H9 (cell line): ENCODE measurements around the gene IL36G. TPM values are rescaled to one million over a fixed set of nuclear protein-coding genes. Genes with fewer than 3 reads are reported as not detected.

Experiments
- DNase-seq: peaks from one replicate; pipeline ENCODE4 v3.0.0-alpha.2; 2017
- H2AFZ ChIP-seq: one replicate; pipeline ENCODE4 v1.6.1; 2013; ENCODE audit warnings: mild to moderate bottlenecking, low read length, control low read depth, moderate library complexity
- H2AK5ac ChIP-seq: 2 replicates; pipeline ENCODE4 v1.6.1; 2013; ENCODE audit warnings: low read length, control low read depth, mixed read lengths; ENCODE audit not compliant: insufficient read length
- H2BK120ac ChIP-seq: one replicate; pipeline ENCODE4 v1.6.1; 2013; ENCODE audit warnings: low read depth, mild to moderate bottlenecking, low read length, control low read depth, inconsistent platforms; ENCODE audit not compliant: poor library complexity, severe bottlenecking
- H2BK12ac ChIP-seq: 2 replicates; pipeline ENCODE4 v1.6.1; 2013; ENCODE audit warnings: low read length, control low read depth, mixed read lengths, low read depth; ENCODE audit not compliant: insufficient read length
- H2BK15ac ChIP-seq: 2 replicates; pipeline ENCODE4 v1.6.1; 2013; ENCODE audit warnings: low read depth, low read length, control low read depth
- H2BK20ac ChIP-seq: one replicate; pipeline ENCODE4 v1.6.1; 2013; ENCODE audit warnings: low read depth, mild to moderate bottlenecking, low read length, control low read depth, inconsistent platforms; ENCODE audit not compliant: poor library complexity, severe bottlenecking
- H2BK5ac ChIP-seq: 2 replicates; pipeline ENCODE4 v1.6.1; 2013; ENCODE audit warnings: low read length, control low read depth, mixed read lengths; ENCODE audit not compliant: insufficient read length
- H3K14ac ChIP-seq: 2 replicates; pipeline ENCODE4 v1.6.1; 2013; ENCODE audit warnings: low read length, control low read depth; ENCODE audit not compliant: insufficient read depth
- H3K18ac ChIP-seq: 2 replicates; pipeline ENCODE4 v1.6.1; 2013; ENCODE audit warnings: low read depth, mild to moderate bottlenecking, mixed read lengths, low read length, control low read depth; ENCODE audit not compliant: insufficient read length
- H3K23ac ChIP-seq: 2 replicates; pipeline ENCODE4 v1.6.1; 2013; ENCODE audit warnings: low read length, control low read depth, mixed read lengths, low read depth; ENCODE audit not compliant: insufficient read length
- H3K23me2 ChIP-seq: 2 replicates; pipeline ENCODE4 v1.6.1; 2013; ENCODE audit warnings: low read depth, mild to moderate bottlenecking, mixed read lengths, low read length, control low read depth; ENCODE audit not compliant: insufficient read length, poor library complexity, severe bottlenecking
- H3K27ac ChIP-seq: 2 replicates; pipeline ENCODE4 v1.5.1; 2013; ENCODE audit warnings: low read length, control low read depth, mixed read lengths, low read depth; ENCODE audit not compliant: insufficient read length
- H3K27me3 ChIP-seq: 2 replicates; pipeline ENCODE4 v1.6.1; 2013; ENCODE audit warnings: low read length, control low read depth, inconsistent platforms; ENCODE audit not compliant: insufficient read depth
- H3K4ac ChIP-seq: 2 replicates; pipeline ENCODE4 v1.6.1; 2013; ENCODE audit warnings: low read depth, mild to moderate bottlenecking, control low read depth, inconsistent platforms, low read length, moderate library complexity
- H3K4me1 ChIP-seq: 2 replicates; pipeline ENCODE4 v1.6.1; 2013; ENCODE audit warnings: low read length, control low read depth, inconsistent platforms; ENCODE audit not compliant: insufficient read depth
- H3K4me2 ChIP-seq: 2 replicates; pipeline ENCODE4 v1.6.1; 2013; ENCODE audit warnings: low read length, control low read depth, mixed read lengths; ENCODE audit not compliant: insufficient read length, insufficient read depth
- H3K56ac ChIP-seq: 2 replicates; pipeline ENCODE4 v1.6.1; 2013; ENCODE audit warnings: low read depth, mild to moderate bottlenecking, mixed read lengths, low read length, control low read depth; ENCODE audit not compliant: insufficient read length
- H3K79me1 ChIP-seq: 2 replicates; pipeline ENCODE4 v1.6.1; 2013; ENCODE audit warnings: low read depth, mild to moderate bottlenecking, moderate library complexity, low read length, control low read depth, inconsistent platforms; ENCODE audit not compliant: insufficient read depth, poor library complexity, severe bottlenecking
- H3K79me2 ChIP-seq: 2 replicates; pipeline ENCODE4 v1.6.1; 2013; ENCODE audit warnings: low read length, control low read depth, inconsistent platforms; ENCODE audit not compliant: insufficient read depth
- H3K9ac ChIP-seq: 2 replicates; pipeline ENCODE4 v1.6.1; 2013; ENCODE audit warnings: low read length, control low read depth, mixed read lengths; ENCODE audit not compliant: insufficient read length; ENCODE audit errors: extremely low read depth
- H3K9me3 ChIP-seq: one replicate; pipeline ENCODE4 v1.6.1; 2013; ENCODE audit warnings: low read depth, low read length, inconsistent platforms; ENCODE audit not compliant: control insufficient read depth
- H3T11ph ChIP-seq: one replicate; pipeline ENCODE4 v1.6.1; 2013; ENCODE audit warnings: mild to moderate bottlenecking, low read length, control low read depth, inconsistent platforms
- H4K20me1 ChIP-seq: one replicate; pipeline ENCODE4 v1.6.1; 2013; ENCODE audit not compliant: control insufficient read depth, insufficient read length, insufficient read depth
- H4K5ac ChIP-seq: 2 replicates; pipeline ENCODE4 v1.6.1; 2013; ENCODE audit warnings: low read depth, mild to moderate bottlenecking, mixed read lengths, low read length, control low read depth; ENCODE audit not compliant: insufficient read length
- H4K8ac ChIP-seq: replicated peaks from 2 replicates; pipeline ENCODE4 v1.6.1; 2013; ENCODE audit warnings: low read length, control low read depth, mixed read lengths, low read depth; ENCODE audit not compliant: insufficient read length
- H4K91ac ChIP-seq: 2 replicates; pipeline ENCODE4 v1.6.1; 2013; ENCODE audit warnings: low read depth, mild to moderate bottlenecking, moderate library complexity, mixed read lengths, low read length, control low read depth; ENCODE audit not compliant: insufficient read length
- H3K27ac Mint-ChIP-seq, 3 experiments: 2 replicates in 2 of 3; 3 replicates in 1 of 3; pipeline ENCODE4 v1.8.0; 2020 to 2021; ENCODE audit warnings: mixed read lengths in 3 of 3, mild to moderate bottlenecking in 1 of 3, moderate library complexity in 1 of 3
- H3K27me3 Mint-ChIP-seq: 2 replicates; pipeline ENCODE4 v1.8.0; 2021; ENCODE audit warnings: low read depth, mild to moderate bottlenecking, moderate library complexity, mixed read lengths
- H3K36me3 Mint-ChIP-seq, 3 experiments: 2 replicates in 2 of 3; 3 replicates in 1 of 3; pipeline ENCODE4 v1.8.0; 2020 to 2021; ENCODE audit warnings: low read depth in 3 of 3, mixed read lengths in 3 of 3; ENCODE audit not compliant: insufficient read depth in 1 of 3
- H3K4me1 Mint-ChIP-seq, 2 experiments: 2 replicates each; pipeline ENCODE4 v1.8.0; 2020; ENCODE audit warnings: mixed read lengths in 2 of 2
- H3K4me3 Mint-ChIP-seq, 2 experiments: 2 replicates in 1 of 2; 3 replicates in 1 of 2; pipeline ENCODE4 v1.8.0; 2020 to 2021; ENCODE audit warnings: mild to moderate bottlenecking in 2 of 2, mixed read lengths in 2 of 2, moderate library complexity in 1 of 2
- H3K9me3 Mint-ChIP-seq, 2 experiments: 2 replicates in 1 of 2; 3 replicates in 1 of 2; pipeline ENCODE4 v1.8.0; 2020; ENCODE audit warnings: mild to moderate bottlenecking in 2 of 2, mixed read lengths in 2 of 2, moderate library complexity in 1 of 2
- CTCF ChIP-seq: fragments of 200-600 bp; sonication (generic); conservative IDR thresholded peaks from 3 replicates; pipeline ENCODE4 v1.8.0; 2021; ENCODE audit warnings: antibody characterized with exemption, mild to moderate bottlenecking
- WGBS: extraction: QIAGEN DNeasy Blood & Tissue Kit; methylation state at CpG from one replicate; pipeline ENCODE4 v1.1.7; 2013; ENCODE audit warnings: missing lambda C conversion rate, low lambda C conversion rate, mixed read lengths; ENCODE audit not compliant: insufficient read length; ENCODE audit errors: extremely low coverage; 5-methylcytosine and 5-hydroxymethylcytosine counted together
- total RNA-seq: library from RNA; stranded (reverse); gene quantifications from 2 replicates; pipeline ENCODE4 v1.2.1, GENCODE V29; 2021

Gene IL36G
- total RNA-seq, 1 experiment from 2014 or later, result not detected

- no peak overlapping the region for H2AFZ ChIP-seq
- Mint-ChIP-seq H3K9me3 (peaks cover 0 to under 1% of the 10 kb centered on the region in 2 experiments; a peak in 1 of 5 replicates), H3K4me1 (peaks cover 1 to 2% of the 10 kb centered on the region in 2 experiments; a peak in 1 of 4 replicates), H3K36me3 (no peaks in the 10 kb centered on the region), H3K27ac (no peak overlapping the region), H3K27me3 (peaks cover 18% of the 10 kb centered on the region), H3K4me3 (no peak overlapping the region)
- no peak overlapping the region for H3T11ph ChIP-seq
- H3K23ac ChIP-seq, result no peak overlapping the region
- no peak overlapping the region for H3K4me2 ChIP-seq
- H3K27ac ChIP-seq, result no peak overlapping the region
- H3K23me2 ChIP-seq, result no peaks in the 10 kb centered on the region
- DNase-seq, result no peak
- no peak overlapping the region for H3K4ac ChIP-seq
- H2BK5ac ChIP-seq, result no peak overlapping the region
- no peak overlapping the region for H3K56ac ChIP-seq
- H4K91ac ChIP-seq, result no peak overlapping the region
- no peak overlapping the region for H2BK20ac ChIP-seq
- no peaks in the 10 kb centered on the region for H3K9me3 ChIP-seq
- H2BK15ac ChIP-seq, result no peak overlapping the region
- no peak overlapping the region for H2AK5ac ChIP-seq
- no peak overlapping the region for H4K5ac ChIP-seq
- no peak overlapping the region for H2BK12ac ChIP-seq
- H3K9ac ChIP-seq, result no peak overlapping the region
- H3K14ac ChIP-seq, result no peak overlapping the region
- no CpG with 5 or more reads among the region's 5 CpGs for WGBS
- no peaks in the 10 kb centered on the region for H3K4me1 ChIP-seq
- H4K8ac ChIP-seq, result no peak overlapping the region
- no peak for TF ChIP-seq CTCF
- H3K79me1 ChIP-seq, result no peaks in the 10 kb centered on the region
- no peak overlapping the region for H2BK120ac ChIP-seq
- no peak overlapping the region for H3K18ac ChIP-seq
- H4K20me1 ChIP-seq, result no peaks in the 10 kb centered on the region
- no peaks in the 10 kb centered on the region for H3K79me2 ChIP-seq
- peaks cover 2% of the 10 kb centered on the region; the same call in 1 of the 2 replicates for H3K27me3 ChIP-seq
These were observed 38.4 kb upstream of the IL36G start for GRCh38 chr2:112939425-112939824.
